NK-92 (cell line): ENCODE results near the gene TMCO4.

ENCODE experiments used
- DNase-seq: peaks from one replicate; lab custom pipeline; 2025; ENCODE audit not compliant: unreplicated experiment; lab: John Stamatoyannopoulos, UW

TMCO4 gene

DNA sequence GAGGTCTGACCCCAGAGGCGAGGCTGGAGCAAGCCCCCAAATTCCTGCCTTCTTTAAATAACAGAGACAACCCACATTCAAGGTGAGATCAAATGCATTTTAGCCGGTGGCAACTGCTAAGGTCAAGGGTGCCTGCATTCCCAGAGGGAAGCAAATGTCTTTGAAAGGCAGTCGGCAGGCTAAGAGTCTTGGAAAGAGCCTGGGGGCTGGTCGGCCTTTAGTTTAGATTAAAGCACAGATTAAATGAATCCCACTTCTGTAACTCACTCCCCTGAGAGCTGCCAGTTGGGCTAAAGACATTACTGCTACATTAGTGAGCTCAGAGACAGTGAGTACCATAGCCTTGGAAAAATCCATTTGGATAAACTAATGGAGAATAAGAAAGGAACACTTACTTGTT lies 75.8 kb downstream of the TMCO4 start:
- DNase-seq, result no peak

DNA sequence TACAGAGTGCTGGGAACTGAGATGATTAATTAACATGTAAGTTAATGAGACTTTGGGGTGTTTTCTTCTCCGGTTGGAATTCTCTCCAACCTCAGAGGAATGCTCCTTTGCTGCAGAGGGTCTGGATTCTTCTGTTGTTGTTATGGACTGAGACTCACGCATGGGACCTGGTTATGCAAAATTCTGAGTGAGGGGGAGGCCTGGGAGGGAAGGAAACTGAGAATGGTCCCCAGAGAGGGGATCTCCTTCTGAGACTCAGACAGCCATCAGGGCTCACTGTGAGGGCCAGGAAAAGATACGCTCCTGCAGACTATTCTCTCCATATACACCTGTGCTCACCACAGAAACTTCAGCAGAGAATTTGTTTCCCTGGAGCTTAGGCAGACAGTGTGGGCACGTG lies 78.7 kb downstream of the TMCO4 start:
- DNase-seq, result no peak

DNA sequence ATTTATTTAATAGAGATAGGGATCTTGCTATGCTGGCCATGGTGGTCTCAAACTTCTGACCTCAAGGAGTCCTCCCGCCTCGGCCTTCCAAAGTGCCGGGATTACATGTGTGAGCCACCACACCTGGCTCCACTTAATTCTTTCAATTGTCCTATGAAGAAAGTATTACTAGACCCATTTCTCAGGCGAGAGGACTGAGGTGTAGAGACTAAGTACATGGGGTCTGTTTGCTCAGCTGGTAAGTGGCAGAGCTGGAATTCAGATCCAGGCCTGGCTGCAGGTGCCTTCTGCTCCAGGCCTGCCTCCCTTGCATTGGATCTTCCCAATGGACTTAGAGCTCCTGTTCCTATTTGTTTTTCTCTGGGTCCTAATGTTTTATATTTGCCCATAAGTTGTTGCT lies 79.5 kb downstream of the TMCO4 start:
- DNase-seq, result no peak

DNA sequence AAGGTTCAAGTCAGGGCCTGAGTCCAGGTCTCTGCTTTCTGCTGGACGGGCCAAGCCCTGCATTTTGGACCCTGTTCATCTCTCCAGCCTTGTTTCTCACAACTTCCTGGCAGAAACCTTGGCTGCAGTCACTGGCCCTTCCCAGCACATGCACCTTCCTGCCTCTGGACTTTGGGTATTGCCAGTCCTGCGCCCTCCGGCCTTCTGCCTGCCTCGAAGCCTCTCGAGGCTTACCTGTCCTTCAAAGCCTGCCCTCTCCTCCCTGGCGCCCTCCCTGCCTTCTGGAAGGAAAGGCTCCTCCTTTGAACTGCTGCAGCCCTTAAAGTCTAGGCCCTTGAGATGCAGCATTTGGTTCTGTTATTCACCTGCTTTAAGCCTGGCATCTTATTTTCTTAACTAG lies 82.2 kb downstream of the TMCO4 start:
- DNase-seq, result no peak

DNA sequence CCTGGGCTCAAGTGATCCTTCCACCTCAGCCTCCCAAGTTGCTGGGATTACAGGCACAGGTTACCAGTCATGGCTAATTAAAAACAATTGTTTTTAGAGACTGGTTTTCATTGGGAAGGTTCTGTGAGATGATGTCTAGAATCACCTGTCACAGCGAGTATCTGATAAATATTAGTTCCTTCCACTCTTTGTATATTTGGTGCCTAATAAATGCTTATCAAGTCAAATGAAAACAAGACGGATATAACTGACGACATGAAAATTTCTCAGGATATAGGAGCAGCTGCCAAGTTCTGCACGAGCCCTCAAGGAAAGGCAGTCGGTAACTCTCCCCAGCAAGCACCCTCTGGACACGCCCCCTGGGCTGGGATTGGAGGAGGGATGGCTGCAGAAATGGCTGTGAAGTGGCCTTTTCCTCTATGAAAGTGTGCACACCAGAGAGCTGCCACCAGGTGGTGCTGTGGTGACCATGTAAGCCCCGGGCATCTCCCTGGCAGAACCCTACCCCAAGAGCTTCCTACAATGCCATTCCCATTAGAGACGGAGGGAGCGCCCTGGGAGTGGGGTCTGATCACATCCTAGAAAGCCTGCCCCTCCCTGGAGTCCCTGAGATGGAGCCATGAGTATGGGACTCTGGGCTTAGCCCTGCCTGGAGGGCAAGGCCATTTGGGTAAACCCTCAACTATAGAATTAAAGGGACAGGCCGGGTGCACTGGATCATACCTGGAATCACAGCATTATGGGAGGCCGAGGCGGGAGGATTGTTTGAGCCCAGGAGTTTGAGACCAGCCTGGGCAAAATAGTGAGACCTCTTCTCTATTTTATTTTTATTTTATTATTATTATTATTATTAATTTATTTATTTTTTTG lies 84.1 kb downstream of the TMCO4 start:
- DNase-seq, result no peak

DNA sequence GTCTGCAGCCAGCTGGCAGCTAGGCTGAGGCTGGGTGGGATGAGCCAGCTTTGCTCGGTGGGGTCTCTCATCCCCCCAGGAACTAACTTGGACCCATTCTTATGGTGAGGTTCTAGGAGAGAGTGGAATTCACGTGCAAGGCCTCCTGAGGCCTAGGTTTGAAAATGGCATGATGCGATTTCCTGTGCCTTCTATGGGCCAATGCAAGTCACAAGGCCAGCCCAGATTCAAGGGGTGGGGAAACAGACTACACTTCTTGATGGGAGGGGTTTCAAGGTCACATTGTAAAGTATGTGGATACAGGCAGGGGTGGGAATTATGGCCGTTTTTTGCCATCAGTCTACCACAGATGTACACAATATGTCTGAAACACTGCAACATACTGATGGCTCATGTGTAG lies 86.8 kb downstream of the TMCO4 start:
- DNase-seq, result no peak

DNA sequence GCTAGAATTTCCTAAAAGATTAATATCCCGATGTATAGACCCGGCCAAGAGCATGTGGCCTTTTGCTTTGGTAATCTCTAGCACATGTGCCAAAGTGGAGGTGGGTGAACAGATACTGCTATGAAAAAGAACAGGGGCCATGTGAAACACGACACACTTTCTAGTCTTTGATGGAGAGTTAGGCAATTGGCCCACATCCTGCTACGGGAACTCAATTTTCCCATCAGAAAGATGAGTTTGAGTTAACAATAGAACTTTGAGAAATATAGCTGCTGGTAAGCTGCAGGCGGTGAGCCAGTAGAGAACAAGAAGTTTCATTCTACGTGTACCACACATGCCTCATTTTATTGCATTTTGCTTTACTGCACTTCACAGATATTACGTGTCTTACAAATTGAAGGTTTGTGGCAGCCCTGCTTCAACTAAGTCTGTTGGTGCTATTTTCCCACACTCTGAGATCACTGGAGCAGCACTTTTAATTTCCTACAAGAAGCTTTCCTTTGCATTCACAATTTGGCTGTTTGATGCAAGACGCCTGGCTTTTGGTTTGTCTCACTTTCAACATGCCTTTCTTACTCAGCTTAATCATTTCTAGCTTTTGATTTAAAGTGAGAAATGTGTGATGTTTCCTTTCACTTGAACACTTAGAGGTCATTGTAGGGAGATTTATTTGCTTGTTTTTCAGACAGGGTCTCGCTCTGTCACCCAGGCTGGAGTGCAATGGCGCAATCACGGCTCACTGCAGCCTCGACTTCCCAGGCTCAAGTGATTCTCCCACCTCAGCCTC lies 88.7 kb downstream of the TMCO4 start:
- no peak for DNase-seq

DNA sequence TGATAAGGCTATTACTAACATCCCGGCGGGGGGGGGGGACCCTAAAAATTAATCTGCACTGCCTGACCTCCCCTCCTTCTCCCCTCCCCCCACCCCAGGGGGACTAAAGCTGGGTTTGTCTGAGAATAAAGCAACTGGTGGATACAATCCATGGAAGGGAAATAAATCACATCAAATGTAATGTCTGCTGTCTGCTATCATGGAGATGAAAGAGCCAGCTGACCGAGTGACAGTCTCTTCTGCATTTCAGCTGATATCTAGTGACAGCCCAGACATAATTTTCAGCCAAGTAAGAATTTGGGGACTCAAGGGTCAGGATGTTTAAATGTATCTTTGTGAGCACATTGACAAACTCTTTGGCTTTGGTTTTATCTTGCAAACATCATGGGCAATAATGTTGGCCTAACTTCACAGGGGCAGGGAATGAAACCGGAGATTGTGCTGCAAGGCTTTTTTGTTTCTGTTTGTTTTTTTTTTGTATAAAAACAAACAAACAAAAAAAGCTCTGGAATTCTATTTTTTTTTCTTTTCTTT lies 90.4 kb downstream of the TMCO4 start:
- DNase-seq, result no peak

DNA sequence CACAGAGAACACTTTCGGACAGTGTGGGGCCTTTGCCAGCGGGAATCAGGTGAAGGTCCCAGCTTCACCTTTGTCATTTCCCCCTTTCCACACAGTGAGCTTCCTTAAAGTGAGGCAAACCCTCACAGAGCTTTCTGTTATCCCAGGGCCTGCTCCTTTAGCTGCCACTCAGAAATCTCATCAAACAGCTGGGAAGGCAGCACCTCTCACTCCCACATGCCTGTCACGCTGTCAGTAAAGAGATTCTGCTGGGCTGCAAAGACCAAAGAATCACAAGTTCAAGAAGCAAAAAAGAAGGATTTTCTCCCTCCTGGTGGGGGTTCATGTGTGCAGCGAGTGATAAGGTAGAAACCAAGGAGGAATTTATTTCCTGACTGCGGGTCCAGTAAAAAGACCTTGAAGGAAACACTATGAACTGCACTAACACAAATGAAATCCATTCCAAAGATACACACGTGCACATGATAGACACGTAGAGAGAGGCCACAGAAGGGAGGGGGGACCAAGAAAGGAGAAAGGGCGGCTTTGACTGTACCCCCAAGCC lies 91.1 kb downstream of the TMCO4 start:
- no peak for DNase-seq

DNA sequence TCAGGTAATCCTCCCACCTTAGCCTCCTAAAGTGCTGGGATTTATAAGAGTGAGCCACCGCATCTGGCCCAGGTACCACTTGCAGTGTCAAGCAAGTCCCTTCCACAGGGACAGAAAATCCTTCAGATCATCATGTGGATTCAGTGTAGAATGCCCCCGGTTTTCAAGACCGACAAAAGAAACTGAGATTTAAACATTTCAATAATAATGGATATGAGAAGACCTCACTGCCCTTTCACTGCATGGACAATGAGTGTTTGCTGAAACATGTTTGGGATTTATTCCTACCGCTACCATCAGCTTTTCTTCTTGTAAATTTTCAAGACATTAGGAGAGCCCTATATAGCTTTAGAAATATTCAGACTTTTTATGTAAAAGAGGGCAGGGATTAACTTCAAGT lies 93.6 kb downstream of the TMCO4 start:
- DNase-seq, result no peak

DNA sequence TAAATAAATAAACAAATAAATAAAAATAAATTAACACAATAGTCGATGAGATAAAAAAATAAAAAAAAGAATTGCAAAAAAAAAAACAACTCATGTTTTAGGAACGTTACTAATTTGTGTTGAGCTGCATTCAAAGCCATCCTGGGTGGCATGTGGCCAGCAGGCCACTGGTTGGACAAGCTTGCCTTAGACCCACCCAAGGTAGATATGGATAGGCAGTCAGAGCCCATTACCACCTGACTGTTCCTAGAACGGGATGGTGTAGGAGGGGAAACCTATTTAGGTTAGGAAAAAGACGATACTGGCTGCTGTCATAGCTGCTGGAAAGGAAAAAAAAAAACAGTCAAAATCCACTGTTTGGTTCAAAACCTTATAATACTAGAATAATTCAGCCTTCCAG lies 94.3 kb downstream of the TMCO4 start:
- no peak for DNase-seq

DNA sequence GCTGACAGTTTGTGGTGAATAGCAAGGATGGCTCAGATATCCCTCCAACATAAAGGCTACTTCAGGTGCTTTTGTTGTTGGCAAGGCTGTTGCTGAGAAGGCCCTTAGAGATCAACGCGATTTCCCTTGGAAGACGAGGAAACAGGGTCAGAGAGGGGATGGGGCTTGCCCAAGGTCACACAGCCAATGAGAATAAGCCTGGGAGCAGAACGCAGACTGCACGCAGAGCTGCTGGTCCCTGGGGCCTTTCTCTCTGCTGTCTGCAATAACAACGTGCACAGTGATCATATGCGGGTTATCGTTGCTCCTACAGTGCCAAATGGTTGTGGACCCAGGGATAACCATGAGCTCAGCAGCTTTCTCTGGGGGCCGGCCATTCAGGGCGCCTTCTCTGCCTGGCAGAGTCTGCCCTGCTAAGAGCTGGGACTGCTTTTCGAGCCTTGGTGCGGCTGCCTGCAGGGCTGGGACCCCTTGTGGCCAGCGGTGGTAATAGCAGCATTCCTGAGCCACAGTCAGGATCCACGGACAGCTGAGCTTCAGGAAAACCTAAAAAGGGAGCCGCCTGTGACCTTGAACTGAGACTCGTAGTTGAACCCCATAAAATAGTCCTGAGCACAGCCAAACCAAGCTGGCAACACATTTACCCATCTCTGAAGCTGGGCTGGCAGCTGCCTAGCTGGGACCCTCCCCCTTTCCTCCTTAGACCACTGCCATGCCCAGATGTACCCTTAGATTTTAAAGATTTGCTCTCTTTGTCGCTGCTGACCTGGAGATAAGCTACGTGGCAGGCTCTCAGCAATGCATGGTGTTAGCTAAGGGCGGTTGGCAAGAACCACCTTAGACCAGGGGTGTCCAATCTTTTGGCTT lies 95.2 kb downstream of the TMCO4 start:
- no peak for DNase-seq

DNA sequence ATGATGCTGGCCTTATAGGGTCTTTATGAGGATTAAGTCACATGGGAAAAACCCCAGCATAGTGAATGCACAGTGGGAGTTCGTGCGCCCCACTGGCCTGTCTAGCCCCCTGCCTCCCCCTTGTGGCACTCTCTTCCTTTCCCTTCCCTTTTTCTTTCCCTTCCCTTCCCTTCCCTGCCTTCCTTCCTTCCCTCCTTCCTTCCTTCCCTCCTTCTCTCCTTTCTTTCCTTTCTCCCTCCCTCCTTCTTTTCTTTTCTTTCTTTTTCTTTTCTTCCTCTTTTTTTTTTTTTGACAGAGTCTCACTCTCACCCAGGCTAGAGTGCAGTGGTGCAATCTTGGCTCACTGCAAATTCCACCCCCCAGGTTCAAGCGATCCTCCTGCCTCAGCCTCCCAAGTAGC lies 96.4 kb downstream of the TMCO4 start:
- no peak for DNase-seq

DNA sequence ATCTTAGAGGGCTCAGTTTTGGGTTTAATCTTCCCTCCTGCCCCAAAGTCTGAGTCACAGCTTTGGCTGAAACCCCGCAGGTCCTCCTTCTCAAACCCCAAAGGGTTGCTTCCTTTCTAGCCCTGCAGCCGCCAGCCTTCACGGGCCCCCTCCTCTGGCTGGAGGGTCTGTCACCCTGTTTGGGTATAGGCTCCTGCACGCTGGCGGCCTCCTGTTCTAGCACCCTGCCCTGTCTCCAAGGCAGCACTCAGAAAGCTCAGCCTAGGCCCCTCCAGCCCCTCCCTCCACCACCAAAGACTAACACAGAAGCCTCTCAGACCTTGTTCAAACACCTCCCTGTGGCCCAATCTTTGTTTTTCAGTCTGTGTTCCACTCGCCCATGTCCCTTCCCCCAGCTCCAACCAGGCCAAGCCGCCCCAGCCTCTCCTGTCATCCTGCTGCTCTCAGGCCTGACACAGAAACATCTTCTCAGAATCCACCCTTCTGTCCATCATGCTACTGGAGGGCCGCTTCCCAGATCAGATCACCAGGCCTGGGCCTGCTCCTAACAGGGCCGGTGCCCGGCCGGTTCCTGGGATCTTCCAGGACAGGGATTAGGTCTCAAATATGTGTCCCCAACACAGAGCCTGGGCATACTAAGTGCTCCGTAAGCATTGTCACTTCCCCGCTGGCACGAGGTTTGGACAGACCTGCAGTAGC lies 99.5 kb downstream of the TMCO4 start:
- DNase-seq, result no peak

DNA sequence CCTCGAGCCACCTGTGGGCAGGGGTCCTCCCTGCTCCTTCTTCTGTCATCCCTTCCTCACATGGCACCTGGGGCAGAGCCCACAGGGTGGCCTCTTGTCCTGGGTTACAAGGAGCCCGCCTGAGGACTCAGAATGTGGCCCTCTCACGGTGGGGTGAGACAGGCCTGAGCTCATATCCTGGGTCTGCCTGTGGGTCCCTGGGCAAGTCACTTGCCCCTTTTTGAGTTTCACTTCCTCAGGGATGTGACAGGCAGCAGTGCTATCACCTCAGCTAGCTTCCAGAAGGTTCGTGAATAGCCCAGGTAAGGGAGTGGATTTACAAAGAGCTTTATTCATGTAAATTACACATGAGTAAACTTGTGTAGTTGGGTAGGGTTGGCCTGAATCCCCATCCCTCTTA lies 101.5 kb downstream of the TMCO4 start:
- DNase-seq, result no peak

DNA sequence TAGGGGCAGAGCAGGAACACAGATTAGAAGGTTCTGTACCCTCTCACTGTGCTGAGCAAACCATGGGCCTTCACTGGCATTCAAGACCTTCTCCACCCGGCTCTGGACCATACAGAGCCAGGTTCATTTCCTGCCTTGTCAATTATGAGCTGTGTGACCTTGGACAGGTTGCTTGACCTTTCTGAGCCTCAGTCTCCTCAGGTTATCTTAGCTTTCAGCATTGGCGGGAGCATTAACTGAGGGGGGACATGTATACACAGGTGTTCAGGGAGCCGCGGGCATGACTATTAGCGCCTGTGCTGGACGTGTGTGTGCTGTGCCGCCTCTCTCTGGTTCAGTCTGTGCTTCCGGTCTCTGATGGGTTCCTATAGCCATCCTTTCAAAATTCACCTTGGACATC lies 102.9 kb downstream of the TMCO4 start:
- no peak for DNase-seq

DNA sequence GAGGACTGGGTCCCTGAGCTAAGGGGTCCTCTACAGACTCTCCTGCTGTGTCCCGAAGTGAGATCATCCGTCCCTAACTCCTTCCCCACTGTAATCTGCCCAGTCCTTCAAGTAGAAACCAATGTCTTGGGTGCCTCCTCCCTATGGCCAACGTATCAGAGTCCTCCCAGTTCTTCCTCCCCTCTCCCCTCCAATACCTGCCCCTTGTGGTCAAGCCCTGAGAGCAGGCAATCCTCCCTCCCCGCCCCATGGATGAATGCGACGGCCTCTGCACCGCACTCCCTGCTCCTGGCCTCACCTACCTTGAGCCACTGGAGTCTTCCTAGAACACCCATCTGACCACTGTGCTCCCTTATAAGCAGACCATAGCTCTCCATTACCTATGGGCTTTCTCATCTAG lies 103.9 kb downstream of the TMCO4 start:
- DNase-seq, result no peak

DNA sequence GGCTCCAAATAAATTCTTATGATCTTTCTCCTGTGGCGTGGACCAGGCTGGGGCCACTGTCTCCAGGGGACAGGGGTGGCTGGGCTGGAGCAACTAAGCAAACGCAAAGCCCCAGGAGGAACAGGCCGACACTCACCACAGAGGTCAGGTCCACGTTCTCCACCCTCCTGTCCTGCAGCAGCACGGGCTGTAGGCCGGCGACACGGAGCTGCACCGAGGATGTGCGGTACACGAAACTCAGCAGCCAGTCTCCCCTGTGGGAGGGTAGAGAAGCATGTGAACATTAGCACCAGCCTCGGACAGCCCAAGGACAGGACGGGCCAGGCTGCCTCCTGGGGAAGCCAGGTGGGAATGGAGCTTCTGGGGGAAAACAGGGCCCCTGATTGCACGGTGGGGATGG lies 105.4 kb downstream of the TMCO4 start:
- no peak for DNase-seq

DNA sequence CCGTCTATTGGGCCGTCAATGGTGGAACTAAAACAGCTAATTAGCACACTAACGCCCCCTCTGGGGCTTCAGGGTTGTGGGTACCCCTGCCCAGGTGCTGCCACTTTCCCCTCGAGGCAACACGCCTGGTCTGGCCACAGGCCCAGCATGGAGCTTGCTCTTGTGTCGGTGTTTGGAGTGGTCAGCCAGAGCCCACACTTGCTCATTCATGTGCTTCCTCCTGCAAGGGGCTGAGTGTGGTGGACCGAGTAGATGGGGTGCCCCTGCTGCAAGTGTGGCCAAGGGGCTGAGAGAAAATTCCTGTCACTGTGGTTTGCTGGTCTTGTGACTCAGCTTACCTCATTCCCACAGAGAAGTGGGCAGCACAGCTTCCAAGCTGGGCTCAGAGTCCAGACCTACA lies 109.4 kb downstream of the TMCO4 start:
- DNase-seq, result no peak

DNA sequence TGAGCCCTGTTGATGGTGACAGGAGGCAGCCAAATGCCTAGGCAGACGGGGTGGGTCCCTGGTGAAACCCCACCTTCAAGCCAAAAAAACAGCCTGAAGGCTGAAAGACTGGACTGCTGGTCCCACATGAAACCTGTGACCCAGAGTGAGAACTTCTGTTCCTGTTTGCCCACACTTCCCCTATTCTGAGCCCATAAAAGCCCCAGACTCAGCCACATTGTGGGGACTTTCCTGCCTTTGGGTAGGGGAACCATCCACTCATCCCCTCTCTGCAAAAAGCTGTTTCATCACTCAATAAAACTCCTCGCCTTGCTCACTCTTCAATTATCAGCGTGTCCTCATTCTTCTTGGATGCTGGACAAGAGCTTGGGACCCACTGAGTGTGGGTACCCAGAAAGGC lies 109.9 kb downstream of the TMCO4 start:
- DNase-seq, result no peak
